Activated CD4-positive, alpha-beta T cell treated with anti-CD3 and anti-CD28 coated beads for 48 hours (primary cell): ENCODE data around the gene IGLON5.

ENCODE experiments used
- DNase-seq: peaks from one replicate; pipeline ENCODE4 v3.0.0-alpha.2; 2020

IGLON5 gene

DNA sequence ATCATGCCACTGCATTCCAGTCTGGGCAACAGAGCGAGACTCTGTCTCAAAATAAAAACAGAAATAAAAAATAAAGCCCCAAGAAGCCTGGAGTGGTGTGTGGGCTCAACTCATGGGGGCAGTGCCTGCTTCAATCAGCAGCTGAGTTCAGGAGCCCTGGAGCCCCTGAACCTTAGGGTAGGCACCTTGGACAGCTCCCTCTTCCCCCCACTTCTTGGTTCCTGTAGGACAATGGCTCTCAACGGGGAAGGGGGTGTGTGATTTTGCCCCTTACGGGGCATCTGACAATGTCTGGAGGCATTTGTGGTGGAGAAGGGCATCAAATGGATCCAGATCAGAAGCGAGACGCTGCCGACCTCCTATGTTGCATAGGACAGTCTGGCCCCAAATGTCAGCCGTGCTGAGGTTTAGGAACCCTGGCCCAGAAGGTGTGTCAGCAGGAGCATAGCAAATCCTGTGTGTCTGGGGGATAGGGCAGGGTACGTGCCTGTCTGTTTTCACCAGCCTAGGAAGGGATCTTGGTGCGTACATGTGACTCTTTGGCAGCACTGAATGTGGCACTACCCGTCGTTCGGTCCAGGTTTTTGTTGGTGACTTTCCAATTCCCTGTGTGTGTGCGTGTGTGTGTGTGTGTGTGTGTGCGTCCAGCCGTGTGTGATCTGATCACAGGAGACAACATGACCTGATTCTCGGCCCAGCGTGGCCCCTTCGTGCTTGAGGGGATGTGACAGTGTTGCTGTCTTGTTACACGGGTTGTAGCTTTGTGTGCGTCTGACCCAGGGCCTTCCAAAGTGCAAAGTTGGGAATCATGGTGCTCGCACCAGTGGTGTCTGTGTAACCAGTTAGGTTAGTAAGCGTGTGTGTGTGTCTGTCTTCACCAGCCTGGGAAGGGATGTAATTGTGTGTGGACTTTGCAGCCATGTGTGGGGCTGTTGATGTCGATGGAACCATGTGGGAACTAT is 7.5 kb downstream of the IGLON5 start:
- no peak for DNase-seq

DNA sequence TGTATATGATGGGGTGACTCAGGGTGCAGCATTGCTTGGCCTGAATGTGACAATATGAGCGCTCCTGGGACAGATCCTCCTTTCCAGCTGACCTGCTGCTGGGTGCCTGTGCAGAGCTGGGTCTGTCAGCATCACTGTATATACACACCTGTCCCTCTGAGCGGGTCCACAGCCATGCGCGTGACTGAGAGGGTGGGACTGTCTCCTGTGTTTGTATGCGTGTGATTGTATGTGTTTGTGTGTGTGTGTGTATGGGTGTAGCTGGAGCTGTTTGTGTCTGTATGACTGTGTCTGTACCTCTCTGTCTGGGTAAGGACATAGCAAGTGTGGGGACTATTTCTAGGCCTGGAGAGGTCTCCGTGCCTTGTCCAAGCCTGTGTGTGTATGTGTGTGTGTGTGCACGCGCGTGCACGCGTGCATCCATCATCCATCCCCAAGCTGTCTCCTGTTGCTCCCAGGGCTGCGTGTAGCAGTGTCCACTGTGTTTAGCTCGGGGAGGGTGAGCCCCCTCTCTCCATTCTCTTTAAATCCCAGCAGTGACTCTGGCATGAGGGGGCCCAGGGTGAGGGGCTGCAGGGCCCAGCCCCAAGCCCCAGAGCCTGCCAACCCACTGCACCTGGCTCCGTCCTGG is 8.3 kb downstream of the IGLON5 start:
- no peak for DNase-seq

DNA sequence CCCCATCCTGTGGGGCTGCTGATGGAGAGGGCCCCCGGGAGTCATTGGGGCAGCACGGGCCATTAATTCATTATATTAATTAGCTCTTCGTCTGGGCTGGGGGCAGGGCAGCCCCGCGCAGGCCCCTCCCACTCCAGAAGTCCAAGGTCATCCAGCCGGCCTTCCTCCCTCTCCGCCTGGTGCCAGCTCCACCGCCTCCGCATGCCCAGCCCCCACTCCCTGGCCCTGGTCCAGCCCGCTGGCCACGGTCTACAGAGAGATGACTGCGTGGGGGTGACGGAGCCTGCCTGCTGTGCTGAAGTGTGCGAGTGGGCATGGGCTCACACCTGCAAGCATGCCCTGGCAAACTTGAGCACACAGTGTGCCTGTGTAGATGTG is 8.8 kb downstream of the IGLON5 start:
- DNase-seq, result no peak

DNA sequence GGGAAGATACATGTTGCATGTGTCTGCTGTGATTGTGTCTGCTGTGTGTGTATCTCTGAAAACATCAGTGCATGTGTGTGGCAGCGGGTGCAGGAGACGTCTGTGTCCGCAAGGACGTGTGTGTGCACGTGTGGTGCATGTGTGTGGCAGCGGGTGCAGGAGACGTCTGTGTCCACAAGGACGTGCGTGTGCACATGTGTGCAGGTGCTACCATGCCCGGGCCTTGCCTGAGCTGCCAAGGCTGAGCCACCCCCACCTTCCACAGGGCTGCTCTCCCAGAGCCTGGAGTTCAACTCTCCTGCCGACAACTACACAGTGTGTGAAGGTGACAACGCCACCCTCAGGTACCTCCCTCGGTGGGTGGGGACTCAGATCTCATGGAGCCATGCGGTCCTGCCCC is 10.4 kb downstream of the IGLON5 start:
- no peak for DNase-seq

DNA sequence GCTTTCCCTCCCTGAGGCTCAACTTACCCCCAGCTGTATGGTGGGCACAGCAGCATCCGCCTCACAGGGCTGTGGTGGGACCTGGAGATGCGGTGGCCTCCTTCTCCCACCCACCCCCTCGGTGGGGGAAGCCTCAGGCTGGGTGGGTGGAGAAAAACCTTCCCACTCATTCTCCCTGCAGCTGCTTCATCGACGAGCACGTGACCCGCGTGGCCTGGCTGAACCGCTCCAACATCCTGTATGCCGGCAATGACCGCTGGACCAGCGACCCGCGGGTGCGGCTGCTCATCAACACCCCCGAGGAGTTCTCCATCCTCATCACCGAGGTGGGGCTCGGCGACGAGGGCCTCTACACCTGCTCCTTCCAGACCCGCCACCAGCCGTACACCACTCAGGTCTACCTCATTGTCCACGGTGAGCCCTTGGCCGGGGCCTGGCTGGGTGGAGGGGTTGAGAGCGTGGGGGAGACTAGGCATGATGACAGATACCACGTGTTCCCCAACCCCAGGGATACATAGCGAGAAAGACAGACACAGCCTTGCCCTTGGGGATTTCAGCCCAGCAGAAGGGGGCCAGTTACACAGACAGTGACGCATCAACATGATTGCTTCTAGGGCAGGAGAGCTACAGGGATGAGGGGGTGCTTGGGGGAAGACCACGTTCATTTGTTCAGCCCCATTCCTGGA is 12.2 kb downstream of the IGLON5 start:
- DNase-seq, result no peak

DNA sequence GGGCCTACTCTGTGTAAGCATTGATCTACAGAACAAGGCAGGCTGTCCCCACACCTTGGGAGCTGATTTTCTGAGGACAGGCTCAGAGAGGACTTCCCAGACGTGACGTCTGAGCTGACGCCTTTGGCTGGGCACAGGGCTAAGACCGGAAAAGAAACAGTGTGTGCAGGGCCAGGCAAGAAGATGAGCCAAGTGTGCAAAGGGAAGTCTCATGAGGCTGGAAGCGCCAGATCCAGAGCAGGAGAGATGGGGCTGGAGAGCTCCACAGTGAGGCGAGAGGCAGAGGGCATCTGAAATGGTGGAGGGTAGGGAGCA is 12.7 kb downstream of the IGLON5 start:
- DNase-seq, result no peak

DNA sequence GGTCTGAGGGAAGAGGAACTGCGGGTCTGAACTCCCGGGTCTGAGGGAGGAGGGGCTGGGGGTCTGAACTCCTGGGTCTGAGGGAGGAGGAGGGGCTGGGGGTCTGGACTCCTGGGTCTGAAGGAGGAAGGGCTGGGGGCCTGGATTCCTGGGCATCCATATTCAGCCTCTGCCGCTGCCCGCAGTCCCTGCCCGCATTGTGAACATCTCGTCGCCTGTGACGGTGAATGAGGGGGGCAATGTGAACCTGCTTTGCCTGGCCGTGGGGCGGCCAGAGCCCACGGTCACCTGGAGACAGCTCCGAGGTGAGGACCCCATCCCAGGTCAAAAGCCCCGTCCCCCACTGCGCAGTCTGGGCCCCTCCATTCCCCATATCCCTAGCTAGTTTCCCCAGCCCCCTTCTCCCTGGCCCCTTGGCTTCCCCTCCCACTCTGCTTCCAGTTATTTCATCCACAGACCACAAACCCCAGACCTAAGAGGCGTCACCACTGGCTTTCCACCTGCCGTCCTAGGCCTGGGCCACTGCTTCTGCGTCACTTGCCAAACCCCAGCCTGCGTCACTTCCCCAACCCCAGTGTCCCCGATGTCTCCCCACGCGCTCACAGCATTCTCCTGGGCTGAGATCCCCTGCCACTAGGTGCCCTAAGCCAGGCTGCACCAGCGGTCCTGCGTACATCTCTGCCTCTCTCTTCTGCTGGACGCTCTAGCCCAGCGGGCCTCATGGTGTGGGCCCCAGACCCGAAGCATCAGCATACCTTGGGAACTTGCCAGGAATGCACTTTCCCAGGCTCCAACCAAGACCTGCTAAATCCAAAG is 13.9 kb downstream of the IGLON5 start:
- DNase-seq, result peak; percentile 43

DNA sequence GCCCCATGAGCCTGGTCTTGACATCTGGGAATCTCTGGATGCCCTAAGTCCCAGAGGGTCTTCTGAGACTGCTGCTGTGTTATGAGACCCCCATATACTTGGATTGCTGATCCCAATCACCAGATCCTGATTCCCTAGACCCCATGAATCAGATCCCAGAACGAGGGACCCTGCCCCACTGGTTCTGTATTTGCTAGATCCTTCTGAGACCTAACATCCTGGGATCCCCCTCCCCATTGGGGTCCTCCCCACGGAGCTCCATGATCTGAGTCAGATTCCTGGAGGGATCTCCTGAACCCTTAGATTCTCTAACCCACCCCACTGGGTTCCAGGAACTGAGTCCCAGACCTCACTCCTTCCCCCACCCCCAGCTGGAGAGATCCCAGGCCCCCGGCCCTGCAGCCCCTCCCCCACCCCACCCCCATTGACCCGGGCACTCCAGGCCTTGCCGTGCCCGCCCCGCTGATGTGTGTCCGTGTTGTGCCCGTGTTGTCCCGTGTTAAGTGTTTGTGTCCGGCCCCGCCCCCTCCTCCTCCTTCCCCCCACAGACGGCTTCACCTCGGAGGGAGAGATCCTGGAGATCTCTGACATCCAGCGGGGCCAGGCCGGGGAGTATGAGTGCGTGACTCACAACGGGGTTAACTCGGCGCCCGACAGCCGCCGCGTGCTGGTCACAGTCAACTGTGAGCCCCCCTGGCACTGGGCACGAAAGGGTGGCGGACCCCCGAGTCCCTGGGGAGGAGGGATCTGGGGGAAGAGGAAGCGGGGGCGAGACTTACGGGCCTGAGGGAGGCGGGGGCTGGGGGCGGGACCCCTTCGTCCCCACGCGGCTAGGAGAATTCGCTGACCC is 15.0 kb downstream of the IGLON5 start:
- no peak for DNase-seq

DNA sequence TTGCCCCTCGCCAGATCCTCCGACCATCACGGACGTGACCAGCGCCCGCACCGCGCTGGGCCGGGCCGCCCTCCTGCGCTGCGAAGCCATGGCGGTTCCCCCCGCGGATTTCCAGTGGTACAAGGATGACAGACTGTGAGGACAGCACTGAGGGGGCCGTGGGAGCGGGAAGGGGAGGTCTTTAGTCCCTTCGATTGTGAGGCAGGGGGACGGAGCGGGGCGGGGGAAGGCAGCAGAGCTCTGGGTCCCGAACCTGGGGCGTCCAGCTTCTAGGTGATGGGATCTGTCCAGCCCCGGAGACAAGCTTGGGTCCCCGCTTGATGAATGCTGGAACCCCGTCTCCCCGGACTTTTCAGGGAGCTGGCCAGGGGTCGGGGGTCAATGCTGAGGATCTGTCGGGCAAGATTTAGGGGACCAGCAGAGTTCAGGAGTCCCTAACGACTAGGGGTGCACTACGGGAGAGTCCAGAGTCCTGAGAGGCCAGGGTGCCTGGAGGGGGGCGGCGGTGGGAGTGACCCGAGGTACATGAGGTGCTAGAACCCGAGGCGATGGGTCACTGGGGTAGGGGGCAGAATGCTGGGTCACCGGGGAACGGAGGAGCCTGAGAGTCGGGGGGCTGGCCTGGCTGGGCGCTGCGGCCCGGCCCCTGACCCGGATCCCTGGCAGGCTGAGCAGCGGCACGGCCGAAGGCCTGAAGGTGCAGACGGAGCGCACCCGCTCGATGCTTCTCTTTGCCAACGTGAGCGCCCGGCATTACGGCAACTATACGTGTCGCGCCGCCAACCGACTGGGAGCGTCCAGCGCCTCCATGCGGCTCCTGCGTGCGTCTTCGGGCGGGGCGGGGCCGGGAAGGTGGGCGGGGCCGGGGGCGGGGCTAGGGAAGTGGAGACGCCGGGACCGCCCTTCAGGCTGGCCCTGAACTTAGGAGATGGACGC is 15.9 kb downstream of the IGLON5 start:
- peak; percentile 82 for DNase-seq

DNA sequence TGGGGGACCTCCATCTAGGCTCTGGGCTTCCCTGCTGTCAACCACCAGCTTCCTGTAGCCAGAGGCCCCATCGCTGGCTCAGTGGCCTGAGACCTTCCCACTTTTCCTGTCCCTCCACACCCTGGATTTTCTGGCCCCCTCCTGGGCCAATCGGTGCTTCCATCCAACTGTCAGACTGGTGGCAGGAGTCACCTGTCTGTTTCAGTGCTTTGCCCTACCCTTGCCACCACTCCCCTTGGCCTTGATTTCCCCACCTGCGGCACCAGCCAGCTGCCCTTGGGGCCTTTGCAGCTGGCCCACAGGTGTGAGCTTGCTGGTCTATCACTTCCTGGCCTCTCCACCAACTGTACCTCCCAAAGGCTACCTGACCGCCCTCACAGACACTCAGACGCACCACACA is 18.0 kb downstream of the IGLON5 start:
- no peak for DNase-seq

DNA sequence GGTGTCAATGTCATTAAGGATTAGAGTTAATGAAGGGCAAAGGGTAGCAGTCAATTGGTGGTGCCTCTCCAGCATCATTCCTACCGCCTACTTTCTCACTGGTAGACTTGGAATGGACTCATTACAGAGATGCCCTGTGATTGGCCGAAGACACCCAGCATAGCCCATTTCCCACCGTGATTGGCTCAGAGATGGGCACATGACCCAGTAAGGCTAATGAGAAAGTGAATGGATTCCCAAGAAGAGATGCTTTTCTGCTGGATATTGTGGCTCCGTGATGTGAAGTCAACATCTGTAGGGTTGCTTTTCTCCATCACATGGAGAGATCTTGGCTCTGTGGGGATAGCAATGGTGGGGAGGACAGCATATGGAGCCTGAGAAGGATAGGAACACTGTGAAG is 18.9 kb downstream of the IGLON5 start:
- DNase-seq, result no peak

DNA sequence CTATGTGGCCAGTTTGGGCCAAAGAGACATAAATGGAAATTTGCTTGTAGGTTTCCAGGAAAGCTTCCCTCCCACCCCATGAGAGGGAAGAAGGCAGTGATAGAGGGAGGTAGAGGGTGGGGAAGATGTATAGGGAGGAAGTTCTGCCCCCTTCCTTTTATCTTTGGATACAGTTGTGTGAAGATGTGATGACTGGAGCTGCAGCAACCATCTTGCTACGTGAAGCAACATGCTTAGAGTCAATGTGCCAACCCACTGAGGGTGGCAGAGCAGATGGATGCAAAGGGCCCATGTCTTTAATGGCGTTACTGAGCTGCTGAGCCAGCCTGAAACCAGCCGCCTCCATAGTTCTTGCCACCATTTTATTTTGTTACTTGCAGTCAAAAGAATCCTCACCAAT is 19.7 kb downstream of the IGLON5 start:
- DNase-seq, result no peak

DNA sequence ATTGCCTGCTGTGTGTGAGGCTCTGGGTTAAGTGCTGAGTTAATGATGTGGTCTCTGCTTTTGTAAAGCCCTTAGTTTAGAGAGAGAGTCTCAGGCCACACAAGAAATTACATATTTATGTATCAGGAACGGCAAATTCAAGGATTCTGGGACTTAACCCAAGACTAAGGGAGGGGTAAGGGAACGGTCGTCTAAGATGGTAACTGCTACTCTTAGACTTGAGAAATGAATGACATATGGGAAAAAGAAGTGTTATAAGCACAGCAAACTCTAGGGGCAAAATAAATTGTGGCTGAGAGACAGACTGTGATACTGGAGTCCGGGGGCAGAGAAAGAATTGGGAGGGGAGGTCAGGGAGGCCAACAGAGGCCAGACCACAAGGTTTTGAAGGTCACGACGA is 20.3 kb downstream of the IGLON5 start:
- no peak for DNase-seq

DNA sequence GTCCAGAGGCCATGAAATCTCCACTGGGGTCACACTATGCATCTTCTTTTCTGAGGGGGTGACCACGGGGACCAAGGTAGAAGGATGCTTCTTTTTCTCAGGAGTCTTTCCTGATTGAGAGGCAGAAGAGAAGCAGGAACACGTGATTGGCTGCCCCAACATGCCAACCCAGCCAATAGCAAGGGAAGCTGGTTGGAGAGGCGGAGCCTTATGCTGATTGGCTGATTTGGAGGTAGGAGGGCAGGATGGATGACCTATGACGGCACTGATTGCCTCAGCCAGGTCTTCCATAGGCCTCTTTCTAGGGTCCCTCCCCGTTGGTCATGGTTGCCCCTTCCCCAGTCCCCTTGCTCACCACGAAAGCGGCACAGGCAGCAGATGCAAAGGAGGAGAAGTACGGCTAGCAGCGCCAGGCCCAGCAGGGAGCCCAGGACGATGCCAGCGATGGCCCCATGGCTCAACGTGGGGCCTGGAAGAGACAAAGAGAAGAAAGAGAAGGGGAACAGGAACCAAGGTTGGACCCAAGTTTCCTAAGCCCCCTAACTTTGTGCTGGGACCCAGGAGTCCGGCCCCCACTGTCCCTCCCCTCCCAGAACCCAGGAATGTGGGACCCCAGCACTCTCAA is 22.5 kb downstream of the IGLON5 start:
- peak; percentile 54 for DNase-seq

DNA sequence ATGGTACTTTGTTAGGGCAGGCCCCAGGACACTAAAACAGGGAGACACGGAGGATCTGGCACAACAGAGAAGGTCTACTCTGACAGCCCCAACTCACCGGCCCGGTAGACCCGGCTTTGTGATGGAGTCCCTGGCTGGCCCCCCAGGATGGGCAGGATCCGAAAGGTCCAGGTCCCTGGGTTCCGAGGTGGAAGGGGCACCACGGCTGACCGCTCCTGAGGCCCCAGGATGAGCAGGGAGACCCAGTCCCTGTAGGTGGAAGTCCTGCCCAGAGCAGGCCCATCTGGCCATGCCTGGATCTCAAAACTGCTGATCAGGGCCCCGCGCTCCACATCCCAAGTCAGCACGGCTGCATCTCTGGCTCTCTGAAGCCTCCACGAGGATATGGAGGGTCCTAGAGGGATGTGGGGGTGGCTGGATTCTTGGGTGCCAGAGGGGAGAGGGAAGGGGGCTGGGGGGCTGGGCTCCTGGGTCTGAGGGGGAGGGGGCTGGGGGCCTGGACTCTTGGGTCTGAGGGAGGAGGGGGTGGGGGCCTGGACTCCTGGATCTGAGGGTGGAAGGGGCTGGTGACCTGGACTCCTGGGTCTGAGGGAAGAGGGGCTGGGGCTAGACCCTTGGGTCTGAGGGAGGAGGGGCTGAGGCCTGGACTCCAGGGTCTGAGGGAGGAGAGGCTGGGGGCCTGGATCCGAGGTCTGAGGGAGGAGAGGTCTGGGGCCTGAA is 25.9 kb downstream of the IGLON5 start:
- no peak for DNase-seq

DNA sequence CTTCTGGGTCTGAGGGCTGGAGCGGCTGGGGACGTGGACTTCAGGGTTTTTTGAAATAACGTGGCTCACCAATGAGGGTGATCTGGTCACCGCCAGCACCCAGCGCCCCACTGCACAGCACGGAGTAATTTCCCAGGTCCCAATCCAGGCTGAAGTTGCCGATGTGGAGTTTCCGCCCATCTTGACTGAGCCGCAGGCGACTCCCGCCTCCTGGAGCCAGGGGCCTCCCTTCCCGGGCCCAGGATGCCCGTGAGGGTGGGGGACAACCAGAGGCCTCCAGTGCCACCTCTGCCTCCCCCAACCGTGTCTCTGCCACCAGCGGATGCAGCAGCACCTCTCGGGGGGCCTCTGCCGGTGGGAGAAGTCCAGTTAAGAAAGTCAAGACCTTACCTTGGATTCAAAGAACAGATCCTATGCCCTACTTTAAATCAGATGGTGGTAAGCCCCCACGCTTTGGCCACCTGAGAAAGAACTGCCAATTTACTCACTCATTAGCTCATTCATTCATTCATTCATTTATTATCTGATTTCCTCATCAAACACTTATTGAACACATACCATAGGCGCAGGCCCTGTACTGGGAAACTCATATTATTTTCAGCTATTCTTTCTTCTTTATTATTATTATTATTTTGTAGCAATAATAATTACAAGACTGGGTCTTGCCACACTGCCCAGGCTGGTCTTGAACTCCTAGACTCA is 26.6 kb downstream of the IGLON5 start:
- DNase-seq, result no peak

DNA sequence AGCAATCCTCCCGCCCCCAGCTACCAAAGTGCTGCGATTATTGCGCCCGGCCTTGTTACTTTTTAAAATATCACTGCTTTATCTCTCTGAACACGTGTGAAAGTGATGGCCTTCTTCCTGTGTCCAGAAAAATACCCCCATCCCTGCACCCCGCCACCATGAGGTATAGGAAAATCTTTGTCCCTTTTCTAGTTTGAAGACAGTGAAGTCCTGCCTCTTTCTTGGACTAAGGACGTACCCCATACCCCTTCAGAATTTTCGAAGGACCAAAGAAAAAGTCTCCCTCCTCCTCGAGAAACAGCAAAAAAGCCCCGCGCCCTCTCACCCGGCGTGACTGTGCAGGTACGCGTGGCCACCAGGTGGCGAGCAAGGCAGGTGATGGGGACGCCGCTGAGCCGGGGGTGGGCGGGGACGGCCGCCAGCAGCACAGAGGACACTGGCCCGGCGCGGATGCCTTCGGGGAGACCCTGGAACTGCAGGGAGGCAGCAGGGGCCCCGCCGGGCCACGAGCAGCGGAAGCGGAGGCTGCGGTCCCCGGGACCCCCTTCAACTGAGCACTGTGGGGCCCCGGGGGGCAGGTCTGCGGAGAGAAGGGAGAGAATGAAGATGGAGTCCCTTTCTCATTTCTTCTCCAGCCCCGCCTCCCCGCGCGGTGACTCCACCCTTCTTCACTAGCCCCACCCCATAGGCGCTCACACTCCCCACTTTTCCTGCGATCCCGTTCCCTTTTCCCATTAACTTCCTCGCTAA is 27.3 kb downstream of the IGLON5 start:
- DNase-seq, result peak; percentile 94

DNA sequence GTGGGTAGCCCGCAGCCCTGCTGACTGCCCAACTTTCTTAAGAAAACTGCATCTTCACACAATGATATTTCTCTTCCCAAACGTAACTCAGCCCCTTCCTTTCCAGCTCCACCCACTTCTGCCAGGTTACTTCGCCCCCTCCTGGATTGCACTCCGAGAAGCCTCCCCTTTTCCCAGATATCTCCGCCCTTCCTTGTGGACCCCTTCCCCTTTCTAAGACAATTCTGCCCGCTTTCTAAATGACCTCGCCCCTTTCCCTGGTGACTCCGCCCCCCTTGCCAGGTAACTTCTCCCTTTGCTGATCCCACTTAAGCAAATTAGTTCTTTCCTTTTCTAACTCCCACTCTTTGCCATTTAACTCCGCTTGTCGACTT is 27.9 kb downstream of the IGLON5 start:
- DNase-seq, result no peak
